ENCODE results near the gene TBC1D5. TPM values are rescaled to one million over a fixed set of nuclear protein-coding genes. Genes with fewer than 3 reads are reported as not detected.

TBC1D5 gene
- total and polyA plus RNA-seq, 2 of the 4 experiments (the other 2 are of a cell fraction), result 16.4 to 57.0 TPM

DNA sequence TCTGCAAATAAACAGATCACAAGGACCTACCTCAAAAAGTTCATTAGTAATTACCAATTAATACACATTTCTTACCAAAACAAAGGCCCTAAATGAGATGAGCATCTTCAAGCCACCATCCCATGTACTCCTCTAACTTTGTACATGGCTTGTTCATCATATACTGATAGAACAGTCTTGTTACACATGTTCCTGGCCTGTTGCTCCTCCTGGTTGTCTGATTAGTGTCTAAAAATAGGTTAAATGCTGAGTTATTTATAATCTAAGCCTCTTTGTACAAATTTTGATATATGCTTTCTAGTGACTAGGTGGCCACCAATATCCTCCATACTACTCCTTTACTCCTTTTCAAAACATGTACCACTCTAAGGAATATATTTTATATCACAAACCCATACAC is 25.0 kb downstream of the TBC1D5 start:
- Histone ChIP-seq H2BK120ac (ENCODE audit: low read depth, low read length) (no peak overlapping the region), H2BK20ac (ENCODE audit: low read depth, low read length) (no peak overlapping the region), H2AK5ac (ENCODE audit: low read depth, low read length) (no peak overlapping the region), H3K9me3 (ENCODE audit: control insufficient read depth, insufficient read depth, low read length) (peaks cover 9% of the 10 kb centered on the region), H2BK15ac (ENCODE audit: low read depth, low read length) (no peak overlapping the region), H3K9ac (ENCODE audit: low read depth, low read length) (no peak overlapping the region), H4K5ac (ENCODE audit: low read depth, low read length) (no peak overlapping the region), H3K36me3 (ENCODE audit: control insufficient read depth, insufficient read depth, low read length) (0 out of 2 replicates have a peak, but pooled peaks cover 5% of the 10 kb centered on the region), H3K56ac (ENCODE audit: extremely low read depth, insufficient read depth, low read length) (no peak overlapping the region), H4K8ac (ENCODE audit: low read depth in 2 of 2, low read length in 2 of 2) (no peak overlapping the region), H3K4me1 (ENCODE audit: control insufficient read depth, insufficient read depth, low read length) (0 out of 2 replicates have a peak, but pooled peaks cover 1% of the 10 kb centered on the region), H3K14ac (replicated peaks; ENCODE audit: low read depth, low read length) (no peak overlapping the region), H3K27me3 (ENCODE audit: control insufficient read depth, insufficient read depth, low read length) (no peaks in the 10 kb centered on the region), H3K27ac (ENCODE audit: insufficient read depth, low read length) (no peak overlapping the region), H4K20me1 (ENCODE audit: insufficient read depth, low read length) (no peaks in the 10 kb centered on the region), H3K9me1 (ENCODE audit: insufficient read depth, low read length) (no peaks in the 10 kb centered on the region), H2BK5ac (ENCODE audit: low read depth, low read length, poor library complexity, severe bottlenecking) (no peak overlapping the region), H3K23ac (ENCODE audit: low read depth, low read length) (no peak overlapping the region), H3K79me1 (ENCODE audit: low read depth in 1 of 2, low read length in 2 of 2) (peaks cover 7 to 9% of the 10 kb centered on the region in 2 experiments), H2AK9ac (replicated peaks; ENCODE audit: low read depth, low read length, poor library complexity) (no peak overlapping the region), H3K4me3 (ENCODE audit: insufficient read depth, low read depth, low read length) (no peak overlapping the region), H3K4ac (ENCODE audit: low read depth, low read length) (no peak overlapping the region), H2AFZ (replicated peaks; ENCODE audit: low read length, poor library complexity) (no peak overlapping the region), H3K18ac (ENCODE audit: low read depth, low read length) (no peak overlapping the region), H4K91ac (ENCODE audit: insufficient read depth, low read depth, low read length) (no peak overlapping the region), H3K4me2 (ENCODE audit: low read depth, low read length) (no peak overlapping the region)
- ChIA-PET CTCF (no interaction called here), POLR2A (ENCODE audit: unreplicated experiment) (no interaction called here)
- DNase-seq (no peak), ATAC-seq (ENCODE audit: low read depth) (no peak)
- intact Hi-C loops (cut with micrococcal nuclease), result no loop called here
- no peak for TF ChIP-seq BHLHE40 (IDR thresholded peaks at IDR 0.05; ENCODE audit: low read depth, low read length)
- no peak for TF ChIP-seq MAFK (IDR thresholded peaks at IDR 0.05; ENCODE audit: low read depth, low read length)
- no peak for TF ChIP-seq MAZ (IDR thresholded peaks at IDR 0.05; ENCODE audit: borderline replicate concordance, low read depth, low read length)
- no peak for TF ChIP-seq POLR2A (IDR thresholded peaks at IDR 0.05; ENCODE audit: low read depth, low read length)
- no peak for TF ChIP-seq FOS (IDR thresholded peaks at IDR 0.05; ENCODE audit: low read depth, low read length)
- TF ChIP-seq, protein P1, sequence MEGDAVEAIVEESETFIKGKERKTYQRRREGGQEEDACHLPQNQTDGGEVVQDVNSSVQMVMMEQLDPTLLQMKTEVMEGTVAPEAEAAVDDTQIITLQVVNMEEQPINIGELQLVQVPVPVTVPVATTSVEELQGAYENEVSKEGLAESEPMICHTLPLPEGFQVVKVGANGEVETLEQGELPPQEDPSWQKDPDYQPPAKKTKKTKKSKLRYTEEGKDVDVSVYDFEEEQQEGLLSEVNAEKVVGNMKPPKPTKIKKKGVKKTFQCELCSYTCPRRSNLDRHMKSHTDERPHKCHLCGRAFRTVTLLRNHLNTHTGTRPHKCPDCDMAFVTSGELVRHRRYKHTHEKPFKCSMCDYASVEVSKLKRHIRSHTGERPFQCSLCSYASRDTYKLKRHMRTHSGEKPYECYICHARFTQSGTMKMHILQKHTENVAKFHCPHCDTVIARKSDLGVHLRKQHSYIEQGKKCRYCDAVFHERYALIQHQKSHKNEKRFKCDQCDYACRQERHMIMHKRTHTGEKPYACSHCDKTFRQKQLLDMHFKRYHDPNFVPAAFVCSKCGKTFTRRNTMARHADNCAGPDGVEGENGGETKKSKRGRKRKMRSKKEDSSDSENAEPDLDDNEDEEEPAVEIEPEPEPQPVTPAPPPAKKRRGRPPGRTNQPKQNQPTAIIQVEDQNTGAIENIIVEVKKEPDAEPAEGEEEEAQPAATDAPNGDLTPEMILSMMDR (conservative IDR thresholded peaks at IDR 0.05; ENCODE audit: low read depth, low read length), result no peak
- TF ChIP-seq, protein P2, sequence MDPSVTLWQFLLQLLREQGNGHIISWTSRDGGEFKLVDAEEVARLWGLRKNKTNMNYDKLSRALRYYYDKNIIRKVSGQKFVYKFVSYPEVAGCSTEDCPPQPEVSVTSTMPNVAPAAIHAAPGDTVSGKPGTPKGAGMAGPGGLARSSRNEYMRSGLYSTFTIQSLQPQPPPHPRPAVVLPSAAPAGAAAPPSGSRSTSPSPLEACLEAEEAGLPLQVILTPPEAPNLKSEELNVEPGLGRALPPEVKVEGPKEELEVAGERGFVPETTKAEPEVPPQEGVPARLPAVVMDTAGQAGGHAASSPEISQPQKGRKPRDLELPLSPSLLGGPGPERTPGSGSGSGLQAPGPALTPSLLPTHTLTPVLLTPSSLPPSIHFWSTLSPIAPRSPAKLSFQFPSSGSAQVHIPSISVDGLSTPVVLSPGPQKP (IDR thresholded peaks at IDR 0.05; ENCODE audit: borderline replicate concordance, low read depth, low read length), result no peak
- TF ChIP-seq RAD21 (IDR thresholded peaks at IDR 0.05; ENCODE audit: low read length), result no peak
- TF ChIP-seq RCOR1 (IDR thresholded peaks at IDR 0.05; ENCODE audit: insufficient replicate concordance, low read length), result no peak
- no peak for TF ChIP-seq RFX5 (IDR thresholded peaks at IDR 0.05; ENCODE audit: low read depth, low read length)
- TF ChIP-seq, protein P3, sequence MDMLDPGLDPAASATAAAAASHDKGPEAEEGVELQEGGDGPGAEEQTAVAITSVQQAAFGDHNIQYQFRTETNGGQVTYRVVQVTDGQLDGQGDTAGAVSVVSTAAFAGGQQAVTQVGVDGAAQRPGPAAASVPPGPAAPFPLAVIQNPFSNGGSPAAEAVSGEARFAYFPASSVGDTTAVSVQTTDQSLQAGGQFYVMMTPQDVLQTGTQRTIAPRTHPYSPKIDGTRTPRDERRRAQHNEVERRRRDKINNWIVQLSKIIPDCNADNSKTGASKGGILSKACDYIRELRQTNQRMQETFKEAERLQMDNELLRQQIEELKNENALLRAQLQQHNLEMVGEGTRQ (IDR thresholded peaks at IDR 0.05; ENCODE audit: low read depth, low read length), result no peak
- TF ChIP-seq CHD1 (IDR thresholded peaks at IDR 0.05; ENCODE audit: low read depth, low read length), result no peak
- TF ChIP-seq CEBPB (IDR thresholded peaks at IDR 0.05; ENCODE audit: low read depth, low read length), result no peak
- no peak for TF ChIP-seq MXI1 (IDR thresholded peaks at IDR 0.05; ENCODE audit: borderline replicate concordance, low read depth, low read length)
- no peak for TF ChIP-seq NFE2L2 (IDR thresholded peaks at IDR 0.05; ENCODE audit: low read depth, low read length)
- TF ChIP-seq SMC3 (IDR thresholded peaks at IDR 0.05; ENCODE audit: low read depth, low read length), result no peak
- in situ Hi-C loops (cut with MboI; ENCODE audit: low sequenced_read_pairs), result no loop called here
- dilution Hi-C loops (cut with HindIII; ENCODE audit: low sequenced_read_pairs, unreplicated experiment), result no loop called here
- no TSS peak for BruUV-seq (replicated peaks)

Measured in IMR-90 (cell line).